ENCODE results near the gene CELA3B.
"Not testable (repeated sequence)": the region's sequence is repeated elsewhere in the genome, so short reads cannot be mapped to it uniquely, and the experiment has no call there.

GRCh38 chr1:21997891-21998623, 21.2 kb downstream of the CELA3B start:
- not testable (repeated sequence) for TF ChIP-seq POLR2A (IDR thresholded peaks at IDR 0.05)
- TF ChIP-seq, protein P1, sequence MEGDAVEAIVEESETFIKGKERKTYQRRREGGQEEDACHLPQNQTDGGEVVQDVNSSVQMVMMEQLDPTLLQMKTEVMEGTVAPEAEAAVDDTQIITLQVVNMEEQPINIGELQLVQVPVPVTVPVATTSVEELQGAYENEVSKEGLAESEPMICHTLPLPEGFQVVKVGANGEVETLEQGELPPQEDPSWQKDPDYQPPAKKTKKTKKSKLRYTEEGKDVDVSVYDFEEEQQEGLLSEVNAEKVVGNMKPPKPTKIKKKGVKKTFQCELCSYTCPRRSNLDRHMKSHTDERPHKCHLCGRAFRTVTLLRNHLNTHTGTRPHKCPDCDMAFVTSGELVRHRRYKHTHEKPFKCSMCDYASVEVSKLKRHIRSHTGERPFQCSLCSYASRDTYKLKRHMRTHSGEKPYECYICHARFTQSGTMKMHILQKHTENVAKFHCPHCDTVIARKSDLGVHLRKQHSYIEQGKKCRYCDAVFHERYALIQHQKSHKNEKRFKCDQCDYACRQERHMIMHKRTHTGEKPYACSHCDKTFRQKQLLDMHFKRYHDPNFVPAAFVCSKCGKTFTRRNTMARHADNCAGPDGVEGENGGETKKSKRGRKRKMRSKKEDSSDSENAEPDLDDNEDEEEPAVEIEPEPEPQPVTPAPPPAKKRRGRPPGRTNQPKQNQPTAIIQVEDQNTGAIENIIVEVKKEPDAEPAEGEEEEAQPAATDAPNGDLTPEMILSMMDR (IDR thresholded peaks at IDR 0.05 in 4 of 5, conservative IDR thresholded peaks at IDR 0.05 in 1 of 5) = not testable (repeated sequence)

Data from gastrocnemius medialis (tissue), 4 donors.